Fibroblast of skin of back (primary cell): ENCODE results near the gene RNF25.
A peak's percentile ranks its signal among the peaks of the same experiment; 100 is the strongest.

Experiments
- DNase-seq: peaks from one replicate; pipeline ENCODE4 v3.0.0-alpha.2; 2013

Gene RNF25

DNA sequence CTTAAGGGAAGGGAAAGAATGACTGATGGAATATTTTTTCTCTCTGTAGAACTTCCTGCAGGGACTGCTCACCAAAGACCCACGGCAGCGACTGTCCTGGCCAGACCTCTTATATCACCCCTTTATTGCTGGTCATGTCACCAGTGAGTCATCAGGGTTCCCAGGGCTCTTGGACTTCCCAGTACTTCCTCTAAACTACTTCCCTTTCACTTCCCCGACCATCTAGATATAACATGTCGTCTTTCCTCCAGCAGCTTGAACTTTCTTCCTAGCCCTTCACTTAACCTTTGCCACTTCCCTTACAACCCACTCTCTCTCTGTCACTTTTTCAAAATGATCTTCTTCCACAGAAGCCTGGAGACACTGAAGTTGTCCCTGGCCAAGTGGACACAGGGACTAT, 7.3 kb upstream of the RNF25 start:
- DNase-seq: no peak

DNA sequence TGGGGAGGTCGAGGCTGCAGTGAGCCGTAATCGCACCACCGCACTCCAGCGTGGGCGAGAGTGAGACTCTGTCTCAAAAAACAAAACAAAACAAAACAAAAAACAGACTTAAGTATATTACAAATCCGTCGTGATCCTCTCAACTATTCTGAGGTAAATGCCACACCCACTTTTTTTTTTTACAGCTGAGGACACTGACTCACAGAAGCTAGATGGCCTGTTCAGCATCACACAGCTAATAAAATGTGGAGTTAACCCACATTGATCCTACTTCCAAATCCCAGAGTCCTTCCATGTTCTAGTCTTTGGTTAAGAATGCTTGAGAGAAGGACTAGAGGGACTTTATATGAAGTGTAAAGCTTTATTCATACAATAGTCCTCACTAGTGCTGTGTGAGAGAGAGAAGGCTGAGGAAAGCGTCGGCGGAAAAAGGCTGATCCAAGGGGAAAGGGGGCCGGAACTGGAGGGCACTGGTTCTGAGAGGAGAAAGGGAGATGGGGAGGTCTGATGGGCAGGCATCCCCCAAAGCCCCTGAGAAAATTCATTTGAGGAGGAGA, 627 bp downstream of the RNF25 start:
- DNase-seq: peak; percentile 25

DNA sequence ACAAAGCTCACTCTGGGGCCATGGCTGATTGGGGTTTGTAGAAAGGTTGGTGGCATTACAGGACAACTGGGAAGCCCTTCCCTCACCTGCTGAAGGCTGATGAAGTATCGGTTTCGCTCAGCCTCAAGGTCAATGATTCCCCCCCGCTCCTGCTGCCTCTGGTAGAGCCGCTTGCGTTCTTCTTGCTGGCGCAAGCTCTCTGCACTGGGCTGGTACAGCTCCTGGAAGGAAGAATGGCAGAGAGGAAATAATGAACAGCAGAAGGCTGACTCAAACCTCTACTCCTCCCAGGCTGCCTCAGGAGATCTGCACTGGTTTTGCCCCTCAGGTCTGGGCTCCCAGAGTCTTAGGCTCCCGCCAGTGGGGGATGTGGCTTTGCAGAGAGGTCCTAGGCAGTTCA, 7.1 kb downstream of the RNF25 start:
- no peak for DNase-seq

DNA sequence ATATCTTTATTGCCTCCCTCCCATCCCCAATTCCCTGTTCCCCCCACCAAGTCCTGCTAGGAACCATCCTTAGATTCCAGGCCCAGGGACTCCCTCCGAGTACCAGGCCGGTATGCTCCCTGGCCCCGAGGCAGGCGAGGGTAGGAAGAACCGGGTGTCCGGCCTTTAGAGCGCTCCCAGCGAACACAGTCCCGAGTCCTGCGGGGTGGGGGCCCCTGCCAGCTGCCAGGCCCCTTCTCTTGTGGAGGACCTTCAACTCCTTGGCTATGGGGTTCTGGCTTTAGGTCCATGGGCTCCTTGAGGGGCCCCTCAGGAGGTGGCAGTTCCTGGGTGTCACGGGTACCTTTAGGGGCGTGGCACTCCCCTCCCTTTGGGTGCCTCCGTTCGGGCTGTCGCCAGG, 7.9 kb downstream of the RNF25 start:
- DNase-seq: no peak

DNA sequence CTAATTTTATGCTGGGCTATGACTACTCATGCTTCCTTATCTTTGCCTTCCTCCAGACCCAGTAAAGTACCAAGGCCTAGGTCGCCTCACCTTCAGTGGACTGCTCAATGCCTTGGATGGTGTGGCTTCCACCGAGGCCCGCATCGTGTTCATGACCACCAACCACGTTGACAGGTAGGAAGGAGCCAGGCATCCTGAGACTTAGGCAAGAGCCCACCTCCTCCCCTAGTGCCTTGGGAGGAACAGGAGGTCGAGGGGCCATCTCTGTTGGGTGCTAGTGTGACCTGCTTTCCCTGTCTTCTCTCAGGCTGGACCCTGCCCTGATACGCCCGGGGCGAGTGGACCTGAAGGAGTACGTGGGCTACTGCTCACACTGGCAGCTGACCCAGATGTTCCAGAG, 9.0 kb downstream of the RNF25 start:
- no peak for DNase-seq

DNA sequence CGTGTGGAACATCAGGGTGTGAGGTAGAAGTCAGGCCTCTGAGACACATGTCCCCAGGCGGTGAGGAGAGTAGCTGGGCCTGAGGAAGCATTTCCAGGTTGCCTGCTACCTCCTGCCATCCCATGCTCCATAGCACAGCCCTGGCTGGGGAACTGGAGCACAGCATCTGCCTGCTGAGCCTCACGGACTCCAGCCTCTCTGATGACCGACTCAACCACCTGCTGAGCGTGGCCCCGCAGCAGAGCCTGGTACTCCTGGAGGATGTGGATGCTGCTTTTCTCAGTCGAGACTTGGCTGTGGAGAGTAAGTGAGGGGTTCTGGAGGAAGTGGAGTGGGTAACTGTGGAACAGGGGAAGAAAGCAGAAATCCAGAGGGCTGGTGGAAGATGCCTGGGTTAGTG, 9.4 kb downstream of the RNF25 start:
- DNase-seq: no peak

DNA sequence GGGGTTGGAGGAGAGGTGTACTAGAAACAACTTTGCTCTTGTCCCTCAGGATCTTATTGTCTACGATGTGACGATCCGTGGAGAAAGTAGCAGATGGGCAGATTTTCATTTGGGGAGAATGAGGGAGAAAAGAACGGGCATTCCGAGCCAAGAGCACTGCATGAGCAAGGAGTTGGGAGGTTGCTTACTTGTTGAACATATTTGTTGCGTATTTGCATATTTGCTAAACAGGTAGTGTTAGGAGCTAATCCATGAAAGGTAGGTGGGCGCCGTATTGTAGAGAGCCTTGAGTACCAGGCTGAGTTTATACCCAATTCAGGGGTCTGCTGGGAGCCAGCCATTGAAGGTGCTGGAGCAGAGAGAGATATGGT, 11.8 kb downstream of the RNF25 start:
- DNase-seq: peak; percentile 4

DNA sequence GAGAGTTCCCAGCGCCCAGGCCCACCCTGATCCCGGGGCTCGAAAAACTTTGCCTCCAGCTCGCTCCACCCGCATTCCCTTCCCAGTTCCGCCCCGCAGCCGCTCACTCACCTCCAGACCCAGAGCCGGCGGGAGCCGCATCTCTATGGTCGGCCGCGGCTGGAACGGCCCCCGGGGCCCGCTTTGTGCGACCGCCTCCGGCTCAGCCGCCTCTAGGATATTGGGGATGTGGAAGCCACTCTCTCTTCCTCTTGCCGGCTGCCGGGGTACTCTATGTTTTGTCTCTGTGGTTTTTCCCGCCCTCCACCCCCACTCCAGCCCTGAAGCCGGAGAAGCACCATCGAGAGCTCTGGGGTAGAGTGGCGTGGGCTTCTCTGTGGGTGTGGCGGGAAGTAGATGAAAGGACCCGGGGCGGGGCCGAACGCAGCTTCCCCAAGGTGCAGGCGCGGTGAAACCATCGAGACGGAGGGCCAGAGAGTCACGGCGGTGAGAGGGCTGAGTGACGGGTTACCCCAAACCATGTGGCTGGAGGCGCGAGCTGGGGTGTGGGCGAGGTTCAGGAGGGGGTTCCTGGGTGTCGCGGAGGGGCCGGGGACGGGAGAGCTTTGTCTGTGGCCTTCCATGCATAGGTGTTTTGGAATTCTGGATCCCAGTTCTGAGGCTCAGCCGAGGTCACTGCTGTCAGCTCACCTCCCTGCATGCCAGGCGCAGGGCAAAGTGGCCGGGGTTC, 12.4 kb downstream of the RNF25 start, which contains the start of the genes BCS1L and ZNF142:
BCS1L (plus strand) TSS at position 426 of the 730 bp plus-strand sequence. CDS start 1,305 bp downstream, outside the sequence.
ZNF142 (minus strand) TSS at position 366 of the 730 bp plus-strand sequence. CDS start 3,194 bp downstream, outside the sequence.
- DNase-seq: peak; percentile 86

DNA sequence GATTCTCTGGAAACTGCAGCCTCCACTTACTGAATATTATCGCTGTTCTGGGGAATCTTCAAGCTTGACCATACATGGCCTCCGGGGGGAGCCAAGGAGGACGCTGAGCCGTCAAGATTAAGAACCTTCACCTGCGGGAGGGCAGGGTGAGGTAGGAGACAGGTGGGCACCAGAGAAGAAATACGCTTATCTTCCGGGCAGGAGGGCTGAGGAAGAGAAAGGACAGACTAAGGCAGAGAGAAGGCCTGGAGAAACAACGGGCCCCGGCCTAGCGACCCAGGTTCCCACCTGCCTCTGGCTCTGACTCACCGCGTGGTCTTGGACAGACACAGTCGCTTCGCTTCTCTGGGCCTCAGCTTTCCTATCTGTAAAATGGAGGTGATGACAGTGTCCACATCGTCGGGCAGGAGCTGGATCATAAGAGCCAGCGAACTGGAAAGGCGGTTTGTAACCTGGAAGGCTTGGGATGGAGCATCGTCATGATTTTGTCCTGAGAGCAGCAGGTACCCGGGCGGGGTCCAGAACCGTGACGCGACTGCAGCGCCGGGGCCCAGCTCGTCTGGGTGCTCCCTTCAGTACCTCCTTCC, 13.0 kb downstream of the RNF25 start:
- peak; percentile 39 for DNase-seq

DNA sequence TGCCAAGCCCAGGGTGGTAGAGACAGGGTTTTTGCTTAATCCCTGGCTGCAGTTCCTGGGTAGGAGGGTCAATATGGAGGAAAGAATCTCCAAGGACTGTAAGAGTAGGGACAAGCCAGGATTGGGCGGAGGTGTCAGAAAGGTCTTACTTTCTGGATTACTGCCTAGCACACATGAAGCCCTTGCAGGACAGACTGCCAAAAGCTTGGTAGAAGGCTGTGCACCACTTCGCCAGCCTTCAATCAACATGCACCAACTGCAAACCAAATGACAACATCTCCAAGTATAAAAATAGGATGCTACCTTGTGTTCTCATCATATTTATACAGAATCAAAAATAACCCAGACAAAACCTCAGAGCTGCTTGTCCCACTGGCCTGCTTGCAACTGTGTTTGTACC, 16.1 kb downstream of the RNF25 start:
- DNase-seq: no peak

DNA sequence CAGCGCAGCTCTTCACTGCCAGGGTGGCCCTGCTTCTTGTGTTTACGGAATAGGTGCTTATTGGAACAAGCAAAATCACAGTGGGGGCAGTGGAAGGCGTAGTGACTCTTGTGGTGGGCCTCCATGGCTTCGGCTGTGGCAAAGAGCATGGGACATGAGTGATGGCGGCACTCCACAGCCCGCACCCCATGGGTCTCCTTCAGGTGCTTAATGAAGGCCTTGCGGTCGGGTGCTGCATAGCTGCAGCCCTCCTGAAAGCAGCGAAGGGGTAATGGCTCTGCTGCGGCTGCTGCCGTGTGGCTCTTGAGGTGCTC, 23.1 kb downstream of the RNF25 start:
- no peak for DNase-seq

DNA sequence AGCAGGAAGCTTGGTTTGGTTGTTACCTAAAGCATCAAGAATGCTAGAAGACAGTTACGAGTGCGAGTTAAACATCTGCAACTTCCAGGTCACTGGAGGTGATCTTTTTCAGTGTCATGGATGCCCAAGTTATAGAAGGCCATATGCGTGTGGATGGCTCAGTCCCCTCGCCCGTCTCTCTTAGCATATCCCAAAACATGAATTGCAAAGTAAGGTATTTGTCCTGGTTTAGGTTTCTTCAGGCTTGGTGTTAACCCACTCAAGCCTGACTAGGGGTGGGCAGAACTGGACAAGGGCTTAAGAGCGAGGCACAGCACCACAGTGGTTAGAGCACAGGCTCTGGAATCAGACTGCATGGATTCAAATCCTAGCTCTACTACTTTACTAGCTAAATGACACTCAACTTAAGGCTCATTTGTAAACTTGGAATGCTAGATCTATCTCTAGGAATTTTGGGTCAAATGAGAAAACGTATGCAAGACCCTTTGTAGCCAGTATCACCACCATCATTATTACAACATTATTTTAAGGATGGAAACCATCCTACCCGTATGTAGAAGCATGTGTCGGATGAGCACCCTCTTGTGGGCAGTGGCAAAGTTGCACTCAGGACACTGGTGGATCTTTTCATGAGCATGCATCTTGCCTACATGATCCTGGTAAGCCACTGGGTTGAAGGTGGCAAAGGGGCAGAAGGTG, 23.6 kb downstream of the RNF25 start:
- DNase-seq: peak; percentile 55

DNA sequence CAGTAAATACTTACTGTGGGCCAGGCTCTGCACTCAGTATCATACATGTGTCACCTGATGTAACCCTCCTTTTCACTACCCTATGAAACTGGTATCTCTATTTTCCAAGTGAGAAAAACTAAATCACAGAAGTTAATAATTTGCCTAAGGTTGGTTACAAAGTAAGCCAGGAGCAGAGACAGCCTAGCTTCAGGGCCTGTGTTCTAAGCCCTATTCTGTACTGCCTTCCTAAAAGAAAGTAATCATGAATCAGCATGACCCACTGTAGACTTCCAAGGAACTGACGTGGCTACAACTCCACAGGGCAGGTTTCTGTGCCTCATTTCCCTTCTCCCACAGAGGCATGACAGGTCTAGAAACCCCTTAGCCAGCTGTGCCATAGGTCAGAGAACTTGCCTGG, 26.7 kb downstream of the RNF25 start:
- no peak for DNase-seq

DNA sequence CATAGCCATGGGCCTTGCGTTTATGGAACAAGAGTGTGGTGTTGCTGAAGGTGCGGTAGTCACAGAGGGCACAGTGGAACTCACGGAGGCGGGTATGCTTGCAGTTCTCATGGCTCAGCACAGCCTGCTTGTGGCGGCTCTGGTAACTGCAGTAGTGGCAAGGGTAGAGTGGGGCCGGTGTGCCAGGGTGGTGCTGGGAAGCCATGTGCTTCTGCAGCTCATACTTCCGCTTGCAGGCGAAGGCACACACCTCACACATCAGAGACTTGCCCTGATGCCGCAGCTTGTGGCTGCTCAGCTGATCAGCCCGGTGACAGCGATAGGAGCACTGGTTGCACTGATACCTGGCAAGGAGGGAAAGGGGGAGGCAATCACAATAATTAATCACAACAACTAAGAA, 27.1 kb downstream of the RNF25 start:
- no peak for DNase-seq

DNA sequence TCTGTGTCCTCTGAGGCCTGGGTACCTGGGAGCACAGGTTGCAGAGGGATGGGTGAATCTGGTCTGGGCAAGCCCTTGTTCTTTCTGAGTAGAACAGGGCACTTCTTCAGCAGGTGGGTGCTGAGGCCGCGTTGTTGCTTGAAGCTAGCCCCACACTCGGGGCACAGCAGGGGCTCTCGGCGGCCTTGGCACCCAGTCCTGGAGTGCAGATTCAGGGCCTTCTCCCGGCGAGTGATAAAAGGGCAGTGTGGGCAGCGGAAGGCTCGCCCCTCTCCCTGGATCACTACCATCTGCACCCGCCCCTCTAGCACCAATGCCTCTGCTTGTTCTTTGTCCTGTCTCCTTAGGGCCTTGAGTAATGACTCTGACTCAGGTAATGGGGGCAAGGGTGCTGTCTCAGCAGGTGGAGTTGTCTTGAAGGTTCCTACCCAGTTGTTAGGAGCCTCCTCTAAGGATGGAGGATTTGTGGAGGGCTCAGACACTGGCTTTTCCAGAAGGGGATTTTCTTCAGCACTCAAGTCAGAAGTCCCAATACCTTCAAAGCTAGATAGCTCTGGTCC, 28.0 kb downstream of the RNF25 start:
- DNase-seq: no peak

DNA sequence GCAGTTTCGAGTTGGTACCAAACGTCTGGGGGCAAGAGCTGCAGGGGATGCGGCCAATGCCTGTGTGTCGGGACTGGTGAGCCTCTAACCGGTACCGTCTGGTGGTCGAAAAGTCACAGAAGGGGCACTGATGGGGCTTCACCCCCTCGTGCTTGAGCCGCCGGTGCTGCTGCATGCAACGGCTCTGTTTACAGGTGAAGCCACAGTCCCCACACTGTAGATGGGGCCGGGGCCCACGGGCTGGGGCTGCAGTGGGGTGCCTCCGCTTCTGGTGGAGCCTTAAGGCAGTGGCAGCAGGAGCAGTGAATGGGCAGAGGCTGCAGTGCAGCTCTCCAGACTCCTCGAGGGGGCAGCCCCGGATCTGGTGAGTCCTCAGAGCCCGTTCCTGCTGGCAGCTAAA, 29.0 kb downstream of the RNF25 start:
- DNase-seq: no peak

DNA sequence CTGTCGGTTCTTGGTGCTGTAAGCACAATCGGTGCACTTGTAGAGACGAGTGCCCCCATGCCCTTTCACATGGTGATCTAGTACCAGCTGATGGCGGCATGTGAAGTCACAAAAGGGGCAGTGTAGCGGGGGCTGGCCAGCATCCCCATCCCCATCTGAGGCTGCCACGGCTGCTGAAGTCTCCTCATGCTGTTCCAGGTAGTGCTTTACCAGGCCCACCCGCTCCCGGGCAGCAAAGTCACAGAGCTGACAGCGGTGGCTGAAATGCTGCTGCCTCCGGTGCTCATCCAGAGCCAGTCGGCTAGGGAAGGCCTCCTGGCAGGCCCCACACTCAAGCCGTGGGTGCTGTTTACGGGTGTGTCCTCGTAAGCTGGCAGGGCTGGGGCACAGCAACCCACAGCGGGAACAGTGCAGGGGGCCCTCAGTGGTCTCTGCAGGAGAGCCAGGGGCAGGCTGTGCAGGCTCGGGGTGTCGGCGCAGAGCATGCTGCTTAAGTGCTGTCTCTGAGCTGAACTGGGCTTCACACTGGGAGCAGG, 29.6 kb downstream of the RNF25 start:
- no peak for DNase-seq

DNA sequence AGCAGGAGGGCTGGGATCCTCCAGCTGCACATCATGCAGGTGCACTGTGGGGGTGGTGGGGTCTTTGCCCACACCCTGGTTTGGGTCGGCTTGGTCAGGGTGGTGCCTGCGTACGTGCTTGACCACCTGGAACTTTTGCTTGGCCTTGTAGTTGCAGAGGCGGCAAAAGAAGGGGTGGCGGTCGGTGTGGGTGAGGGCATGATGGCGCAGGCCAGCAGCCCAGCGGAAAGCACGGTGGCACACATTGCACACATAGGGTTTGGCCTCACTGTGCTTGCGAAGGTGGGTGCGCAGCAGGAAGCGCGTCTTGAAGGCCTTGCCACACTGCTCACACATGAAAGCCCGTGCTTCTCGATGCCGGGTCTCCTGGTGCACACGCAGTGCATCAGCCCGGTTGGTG, 33.4 kb downstream of the RNF25 start:
- DNase-seq: no peak

DNA sequence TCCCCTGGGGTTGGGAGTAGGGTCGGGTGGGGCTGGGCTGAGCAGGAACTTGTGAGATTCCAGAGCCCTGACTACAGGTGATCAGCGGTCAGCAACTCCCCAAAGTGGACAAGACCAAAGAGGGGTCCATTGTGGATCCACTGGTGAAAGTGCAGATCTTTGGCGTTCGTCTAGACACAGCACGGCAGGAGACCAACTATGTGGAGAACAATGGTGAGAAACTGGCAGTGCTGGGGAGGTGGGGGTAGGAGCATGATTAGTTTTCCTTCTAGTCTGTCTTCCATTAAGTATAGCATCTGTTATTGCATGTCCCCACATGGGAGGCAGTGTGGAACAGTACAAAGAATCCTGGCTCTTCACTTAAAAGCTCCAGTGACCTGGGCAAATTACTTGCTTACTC, 36.1 kb downstream of the RNF25 start:
- no peak for DNase-seq

DNA sequence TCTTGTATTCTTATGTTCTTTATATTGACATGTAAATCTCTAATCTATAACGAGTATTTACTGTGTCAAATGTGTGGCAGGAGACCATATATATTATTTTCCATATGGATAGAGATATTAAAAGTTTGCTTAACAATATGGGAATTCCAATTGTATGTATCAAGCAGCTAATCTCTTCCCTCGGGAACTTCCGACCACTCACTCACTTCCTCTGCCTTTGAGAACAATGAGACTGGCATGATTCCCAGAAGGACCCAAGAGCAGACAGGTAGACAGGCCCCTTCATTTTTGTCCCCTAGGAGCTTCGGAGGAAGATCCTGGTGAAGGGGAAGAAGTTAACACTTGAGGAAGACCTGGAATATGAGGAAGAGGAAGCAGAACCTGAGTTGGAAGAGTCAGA, 40.0 kb downstream of the RNF25 start:
- DNase-seq: peak; percentile 62

DNA sequence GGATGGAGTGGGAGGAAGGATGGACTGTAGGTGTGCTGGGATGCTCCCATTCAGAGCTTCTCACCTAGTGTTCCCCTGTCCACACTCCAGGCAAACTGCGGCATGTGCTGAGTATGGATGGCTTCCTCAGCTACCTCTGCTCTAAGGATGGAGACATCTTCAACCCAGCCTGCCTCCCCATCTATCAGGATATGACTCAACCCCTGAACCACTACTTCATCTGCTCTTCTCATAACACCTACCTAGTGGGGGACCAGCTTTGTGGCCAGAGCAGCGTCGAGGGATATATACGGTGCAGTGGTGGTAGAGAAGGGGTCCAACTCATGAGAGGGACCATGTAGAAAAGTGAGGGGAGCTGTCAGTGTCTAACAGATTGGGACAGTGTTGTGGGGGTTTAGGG, 43.9 kb downstream of the RNF25 start:
- DNase-seq: no peak

DNA sequence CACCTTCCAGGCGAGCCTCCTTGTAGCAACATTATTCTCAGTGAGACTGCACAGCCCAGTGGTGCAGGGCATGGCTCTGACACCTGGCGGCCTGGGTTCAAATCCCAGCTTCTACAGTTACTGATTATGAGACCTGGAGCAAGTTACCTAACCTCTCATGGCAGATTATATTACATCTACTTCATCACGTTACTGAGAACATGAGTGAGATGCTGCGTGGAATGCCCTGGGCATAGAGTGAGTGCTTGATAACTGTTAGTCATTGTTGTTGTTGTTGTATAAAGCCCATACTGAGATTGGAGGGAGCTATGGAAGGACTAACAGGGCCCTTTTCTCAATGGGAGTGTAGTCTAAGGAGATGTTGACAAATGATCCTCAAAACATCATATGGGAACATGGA, 45.4 kb downstream of the RNF25 start:
- no peak for DNase-seq

DNA sequence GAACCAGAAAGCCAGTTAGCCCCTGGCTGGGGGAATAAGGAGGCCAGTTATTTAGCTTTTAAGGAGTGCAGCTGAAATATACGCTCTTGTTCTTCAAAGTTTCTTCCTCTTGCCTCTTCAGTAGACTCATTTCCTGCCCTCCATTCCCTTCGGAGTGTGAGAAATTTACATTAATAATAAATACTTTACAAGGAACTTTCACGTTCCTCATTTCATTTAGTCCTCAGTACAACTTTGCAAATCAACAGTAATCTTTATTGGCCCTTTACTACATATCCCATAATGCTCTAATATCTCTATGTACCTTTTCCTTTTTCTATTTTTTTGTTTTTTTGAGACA, 48.5 kb downstream of the RNF25 start:
- no peak for DNase-seq
